ENCODE measurements around the gene MICU1.
A peak's percentile ranks its signal among the peaks of the same experiment; 100 is the strongest.
"Not testable (repeated sequence)": the region's sequence is repeated elsewhere in the genome, so short reads cannot be mapped to it uniquely, and the experiment has no call there.

Gene MICU1

DNA sequence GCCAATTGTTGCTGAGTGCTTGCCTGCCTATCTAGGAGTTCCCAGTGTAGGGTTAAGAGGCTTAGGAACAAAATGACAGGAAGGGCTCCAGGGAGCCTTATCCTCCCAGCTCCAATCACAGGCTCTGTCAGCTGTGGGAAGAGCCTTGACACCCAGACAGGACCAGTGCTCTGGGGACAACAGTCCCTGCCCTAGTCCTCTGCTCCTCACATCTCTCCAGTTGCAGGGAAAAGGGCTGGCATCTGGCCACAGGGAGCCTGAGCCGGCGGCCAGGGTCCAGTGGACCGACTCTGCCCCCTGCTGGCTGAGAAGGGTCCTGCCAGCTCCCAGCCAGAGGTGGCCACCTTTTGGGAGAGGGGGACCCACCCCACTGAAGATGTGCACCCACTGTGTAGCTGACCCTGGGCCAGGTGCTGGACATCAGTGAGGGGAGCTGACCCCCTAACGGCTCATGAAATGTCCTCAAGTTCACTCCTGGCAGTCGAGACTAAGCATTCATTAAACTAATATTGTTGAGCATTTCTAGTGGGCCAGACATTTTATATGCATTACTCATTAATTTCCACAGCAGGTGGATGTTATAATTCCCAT, 288.7 kb downstream of the MICU1 start:
- peak; percentile 59 for DNase-seq

DNA sequence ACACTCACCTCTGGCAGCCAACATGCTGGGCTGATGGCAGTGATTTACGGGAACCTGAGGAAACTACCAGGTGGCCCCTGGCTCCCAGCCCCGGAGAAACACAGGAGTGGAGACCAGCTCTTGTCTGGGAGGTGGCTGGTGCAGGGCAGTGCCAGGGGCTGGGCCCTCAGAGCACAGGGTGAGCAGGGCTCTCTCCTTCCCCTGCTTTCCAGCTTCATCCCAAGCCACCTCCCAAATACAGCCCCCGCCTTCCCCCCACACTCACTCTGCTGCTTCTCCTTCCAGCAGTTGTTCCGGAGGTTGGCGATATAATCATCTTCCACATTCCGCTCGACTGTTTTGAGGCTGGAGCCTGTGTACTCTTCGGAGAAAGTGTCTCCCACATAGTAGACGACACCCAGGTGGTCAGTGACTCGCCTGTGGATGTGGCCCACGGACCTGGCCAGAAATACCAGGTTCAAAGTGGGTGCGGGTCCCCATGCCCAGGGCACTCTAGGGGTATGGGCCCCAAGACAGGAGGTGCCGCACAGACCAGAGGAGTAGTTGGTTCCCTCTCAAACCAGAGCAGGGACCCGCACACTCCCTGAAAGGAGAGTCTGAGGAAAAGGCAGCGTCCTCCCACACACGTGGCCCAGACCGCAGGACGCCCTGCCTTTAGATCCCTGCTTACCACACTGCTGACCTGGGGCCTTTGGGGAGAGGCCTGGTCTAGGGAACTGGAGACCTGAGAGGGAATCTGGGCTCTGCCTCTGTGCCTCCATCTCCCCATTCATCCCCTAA, 289.4 kb downstream of the MICU1 start:
- no peak for DNase-seq

DNA sequence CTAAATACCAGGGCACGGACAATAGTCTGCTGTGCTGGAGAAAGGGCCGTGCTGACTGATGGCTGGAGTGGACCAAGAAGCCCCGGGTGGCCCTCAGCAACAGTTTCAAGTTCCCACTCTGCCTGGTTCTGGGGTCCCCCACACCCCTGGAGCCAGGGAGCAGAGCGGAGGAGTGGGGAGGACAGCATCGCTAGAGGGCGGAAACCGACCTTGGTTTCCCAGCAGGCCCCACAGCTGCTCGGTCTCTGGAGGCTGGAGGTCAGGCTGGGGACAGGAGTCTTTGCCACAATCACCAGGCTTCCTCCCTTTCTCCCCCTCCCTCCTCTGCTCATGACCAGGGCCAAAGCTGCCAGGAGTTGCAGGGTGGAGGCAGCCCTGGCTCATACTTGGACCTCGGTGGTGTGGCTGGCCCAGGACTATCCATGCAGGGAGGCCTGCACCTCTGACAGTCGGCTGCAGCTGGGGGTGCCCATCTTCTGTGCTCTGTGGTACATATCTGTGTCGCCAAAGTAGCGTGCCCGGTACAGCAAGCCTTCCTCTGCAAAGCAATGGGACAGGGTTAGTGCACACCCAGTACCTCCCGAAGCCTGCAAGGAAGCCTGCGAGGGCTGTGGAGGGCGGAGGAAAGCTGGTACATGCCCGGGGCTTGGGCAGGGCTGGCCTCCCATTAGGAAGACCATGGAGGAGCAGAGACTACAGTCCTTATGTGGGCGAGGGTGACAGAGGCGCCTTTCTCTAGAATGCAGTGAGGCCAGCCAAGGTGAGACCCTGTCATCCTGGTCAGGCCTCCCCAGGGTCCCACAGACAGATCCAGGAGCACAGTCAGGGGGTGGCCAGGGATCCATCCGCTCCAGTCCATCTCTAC, 290.3 kb downstream of the MICU1 start:
- DNase-seq, result no peak

DNA sequence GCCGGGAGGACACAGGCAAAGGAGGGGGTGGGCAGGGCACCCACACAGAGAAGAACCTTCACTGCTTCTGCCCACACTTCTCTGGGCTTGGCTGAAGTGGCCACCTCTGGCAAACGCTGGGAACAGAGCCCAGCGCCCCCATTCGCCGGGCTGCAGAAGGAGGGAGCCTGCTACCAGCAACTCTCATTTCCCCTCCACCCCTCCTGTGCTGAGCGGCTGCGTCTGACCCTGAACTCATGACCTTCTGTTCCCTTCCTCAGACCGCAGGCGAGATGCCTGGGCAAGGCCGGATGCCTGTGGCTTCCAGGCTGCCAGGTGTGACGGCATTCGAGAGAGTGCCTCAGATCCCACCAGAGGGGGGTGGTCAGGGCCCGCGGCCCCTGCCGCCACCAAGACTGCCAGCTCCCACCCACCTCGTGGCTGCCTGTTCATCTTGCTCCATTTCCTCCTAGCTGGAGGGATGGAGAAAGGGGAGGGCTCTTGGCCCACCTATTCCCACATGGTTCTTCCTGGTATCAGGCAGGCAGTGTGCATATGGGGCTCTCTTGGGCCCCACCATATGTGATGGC, 291.0 kb downstream of the MICU1 start:
- DNase-seq, result no peak

DNA sequence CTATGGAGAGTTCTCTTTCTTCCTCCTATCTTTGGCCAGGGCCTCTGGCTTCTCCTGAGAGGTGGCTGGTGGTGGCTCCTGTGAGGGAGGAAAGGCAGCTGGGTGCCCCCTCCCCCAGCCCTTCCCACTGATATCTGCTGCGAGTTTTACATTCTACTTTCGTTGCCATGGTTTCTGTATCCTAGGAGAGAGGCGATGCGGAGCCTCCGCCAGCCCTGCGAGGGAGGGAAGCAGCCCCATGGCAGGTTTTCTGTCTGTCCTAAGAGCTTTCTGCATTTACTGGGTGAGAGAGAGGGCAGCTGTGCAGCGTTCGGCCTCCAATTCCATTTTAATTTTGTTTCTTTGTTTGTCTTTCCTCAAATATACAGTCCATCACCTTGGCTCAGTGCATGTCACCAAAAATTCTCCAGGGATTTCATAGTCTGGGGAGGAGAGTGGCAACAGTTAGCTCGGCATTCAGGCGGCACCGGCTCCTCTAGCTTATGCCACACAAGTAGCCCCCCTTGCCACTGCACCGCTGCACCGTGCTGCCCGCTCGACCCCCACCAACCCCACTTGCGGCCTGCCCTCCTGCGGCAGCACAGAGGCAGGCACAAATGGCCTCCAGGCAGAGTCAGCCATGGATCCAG, 291.6 kb downstream of the MICU1 start:
- DNase-seq, result peak; percentile 94

DNA sequence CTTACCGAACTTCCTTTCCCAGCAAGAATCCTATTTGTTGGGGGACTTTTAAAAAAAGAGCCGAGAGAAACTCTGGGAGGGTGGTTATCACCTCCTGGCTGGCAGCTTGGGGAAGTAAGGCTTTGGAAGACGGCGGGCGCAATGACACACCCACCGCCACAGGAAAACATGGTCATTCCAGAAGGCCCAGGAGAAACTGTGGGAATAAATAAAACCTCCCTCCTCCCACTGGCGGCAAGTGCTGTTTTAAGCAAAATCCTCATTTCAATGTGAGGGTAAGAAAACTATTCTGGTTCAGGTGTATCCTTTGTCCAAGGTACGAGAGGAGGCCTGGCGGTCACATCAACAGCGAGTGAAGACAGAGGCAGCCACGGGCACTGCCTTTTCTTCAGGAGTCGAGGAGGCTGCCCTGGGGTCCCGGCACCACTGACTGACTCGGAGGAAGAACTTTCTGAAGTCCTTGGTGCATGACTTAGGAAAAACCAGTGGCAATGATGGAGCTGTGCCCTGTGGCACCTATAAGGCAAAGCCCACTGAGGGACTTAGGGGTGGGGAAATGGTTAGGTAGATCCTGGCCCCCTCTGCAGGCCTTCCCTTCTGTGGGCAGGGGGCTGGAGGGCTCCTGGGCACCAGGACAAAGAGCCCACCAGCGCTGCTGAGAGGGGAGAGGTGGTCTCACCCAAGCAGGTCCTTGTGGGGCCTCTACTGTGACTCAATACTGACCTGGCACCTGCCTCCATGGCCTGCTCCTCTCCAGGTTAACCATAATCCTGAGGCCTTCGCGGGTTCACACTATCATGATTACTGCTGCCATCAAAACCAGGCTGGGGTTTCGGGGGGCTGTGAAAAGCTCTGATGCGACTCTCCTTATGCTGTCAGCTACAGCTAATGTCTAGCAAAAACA, 292.5 kb downstream of the MICU1 start:
- DNase-seq, result no peak

DNA sequence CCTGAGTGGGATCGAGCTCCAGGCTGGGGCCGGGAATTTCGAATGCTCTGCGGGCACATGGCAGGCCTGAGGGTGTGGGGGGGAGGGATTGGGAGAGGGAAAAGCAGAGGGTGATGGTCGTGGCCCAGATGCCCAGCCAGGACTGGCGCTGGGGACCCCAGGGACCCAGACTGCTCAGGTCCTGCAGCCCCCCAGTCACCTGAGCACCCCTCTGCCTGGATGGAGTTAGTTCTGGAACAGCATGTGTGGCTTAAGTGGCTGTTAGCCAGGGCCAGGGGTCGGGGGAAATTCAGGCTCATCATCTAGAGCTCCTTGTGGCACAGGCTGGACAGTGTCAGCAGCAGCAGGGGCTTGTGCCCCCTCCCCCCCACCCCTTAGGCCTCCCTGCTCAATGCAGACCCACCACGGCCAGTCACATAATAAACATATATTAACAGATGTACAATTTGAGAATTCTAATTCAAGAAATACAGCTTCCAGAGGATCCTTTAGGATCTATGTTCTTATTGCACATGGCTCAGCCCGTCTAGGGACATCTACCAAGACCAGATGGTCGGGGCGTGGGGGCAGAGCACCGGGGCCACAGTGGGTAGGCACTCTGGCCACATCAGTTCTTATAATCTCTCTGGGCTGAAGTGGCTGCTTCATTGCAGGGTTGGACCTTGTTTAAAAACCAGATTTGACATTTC, 293.3 kb downstream of the MICU1 start:
- DNase-seq, result no peak

DNA sequence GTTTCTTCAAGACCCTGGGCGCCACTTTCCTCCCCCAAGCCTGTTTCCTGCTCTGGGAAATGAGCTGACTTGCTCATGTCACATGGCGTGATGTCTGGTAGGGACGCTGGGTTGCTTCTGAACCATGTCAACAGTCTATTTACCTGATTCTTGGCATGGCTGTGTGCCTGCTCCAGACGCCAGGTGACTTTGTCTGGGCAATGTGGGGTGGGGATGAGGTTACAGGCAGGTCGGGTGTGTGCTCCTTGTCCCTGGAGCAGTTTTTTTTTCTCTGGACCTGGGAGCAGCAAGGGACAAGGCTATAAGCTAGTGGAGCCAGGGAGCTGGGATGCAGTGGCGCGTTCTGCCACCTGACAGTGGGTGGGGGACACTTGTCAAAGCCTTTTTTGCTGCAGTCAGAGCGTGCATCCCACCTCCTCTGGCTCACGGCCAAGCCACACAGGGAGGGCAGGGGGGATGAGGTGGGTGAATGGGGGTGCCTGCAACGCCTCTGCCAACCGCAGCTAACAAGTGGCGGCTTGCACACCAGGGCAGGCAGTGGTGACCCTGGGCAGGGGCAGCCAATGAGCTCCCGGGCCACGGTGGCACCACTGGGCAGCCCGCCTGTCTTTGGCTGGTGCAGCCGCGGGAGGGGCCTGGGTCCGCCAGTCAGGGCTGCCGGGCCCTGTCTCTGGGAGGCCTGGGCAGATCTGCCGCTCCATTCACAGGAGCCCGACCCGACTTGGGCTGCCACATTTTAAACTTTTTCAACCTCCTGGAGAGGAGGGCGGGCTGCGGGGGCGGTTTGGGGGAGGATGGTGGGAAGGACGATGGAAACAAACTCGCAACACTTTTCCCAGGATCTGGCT, 294.1 kb downstream of the MICU1 start:
- peak; percentile 98 for DNase-seq

DNA sequence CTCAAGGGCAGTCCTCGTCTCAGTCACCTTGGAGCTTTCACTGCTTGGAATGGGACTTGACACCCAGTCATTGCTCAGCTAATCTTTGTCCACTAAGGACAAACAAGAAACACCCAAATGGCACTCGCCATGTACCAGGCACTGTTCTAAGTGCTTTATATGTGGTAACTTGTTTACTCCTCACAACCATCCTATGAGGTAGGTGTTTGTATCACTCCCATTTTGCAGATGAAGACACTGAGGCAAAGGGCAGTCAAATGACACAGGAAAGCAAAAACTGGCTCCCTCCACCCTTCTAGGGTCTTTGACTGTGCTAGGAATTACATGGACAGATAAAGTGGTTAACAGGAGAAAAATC, 295.8 kb downstream of the MICU1 start:
- DNase-seq, result no peak

DNA sequence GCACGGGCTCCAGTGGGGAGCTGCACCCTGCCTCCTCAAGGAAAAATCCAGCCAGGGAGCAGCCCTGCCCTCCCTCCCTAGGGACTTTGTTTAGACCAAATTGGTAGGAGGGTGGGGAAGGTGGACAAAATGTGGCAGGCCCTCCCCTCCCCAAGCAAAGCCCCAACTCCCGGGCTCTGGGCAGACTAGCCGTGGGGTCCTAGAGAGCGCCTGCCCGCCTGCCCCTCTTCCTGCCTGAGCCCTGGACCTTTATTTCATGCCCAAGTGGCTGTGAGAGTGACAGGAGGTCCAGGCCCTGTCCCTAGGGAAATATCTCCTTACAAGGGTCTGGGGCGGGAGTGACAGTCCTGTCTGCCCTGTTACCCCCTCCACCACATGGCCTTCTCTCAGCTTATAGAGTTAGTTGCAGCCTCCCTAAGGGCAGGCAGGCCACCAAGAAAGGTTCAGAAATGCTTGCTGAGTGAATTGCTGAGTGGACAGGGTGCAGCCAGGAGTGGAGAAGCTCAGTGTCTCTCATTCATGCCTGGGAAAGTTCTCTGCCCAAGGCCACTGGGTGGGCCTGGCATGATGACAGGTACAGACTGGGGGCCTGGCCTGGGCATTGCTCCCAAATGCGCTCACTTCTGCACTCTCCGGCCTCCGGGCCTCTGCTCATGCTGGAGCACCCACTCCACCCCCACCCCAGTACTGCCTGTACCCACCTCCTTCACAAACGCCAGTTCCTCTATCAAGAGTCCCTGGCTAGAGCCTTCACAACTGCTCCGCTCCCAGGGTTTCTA, 296.4 kb downstream of the MICU1 start:
- no peak for DNase-seq

DNA sequence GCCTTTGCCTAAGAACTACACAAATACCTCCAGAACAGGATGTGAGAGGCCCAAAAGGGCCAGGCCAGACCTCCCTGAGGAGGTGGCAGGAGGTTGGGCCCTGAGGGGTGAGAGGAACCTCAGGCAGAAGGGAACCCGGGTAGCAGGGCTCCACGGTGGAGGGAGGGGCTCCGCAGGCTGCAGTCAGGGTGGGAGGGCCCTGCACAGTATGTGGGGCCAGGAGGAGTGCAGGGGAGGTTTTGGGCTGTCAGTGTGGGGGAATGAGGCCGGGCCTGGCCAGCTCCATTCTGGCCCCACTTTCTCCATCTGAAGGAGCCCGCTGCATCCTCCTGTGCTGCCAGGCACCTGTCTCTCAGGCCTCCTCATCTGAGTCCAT, 297.1 kb downstream of the MICU1 start:
- no peak for DNase-seq

DNA sequence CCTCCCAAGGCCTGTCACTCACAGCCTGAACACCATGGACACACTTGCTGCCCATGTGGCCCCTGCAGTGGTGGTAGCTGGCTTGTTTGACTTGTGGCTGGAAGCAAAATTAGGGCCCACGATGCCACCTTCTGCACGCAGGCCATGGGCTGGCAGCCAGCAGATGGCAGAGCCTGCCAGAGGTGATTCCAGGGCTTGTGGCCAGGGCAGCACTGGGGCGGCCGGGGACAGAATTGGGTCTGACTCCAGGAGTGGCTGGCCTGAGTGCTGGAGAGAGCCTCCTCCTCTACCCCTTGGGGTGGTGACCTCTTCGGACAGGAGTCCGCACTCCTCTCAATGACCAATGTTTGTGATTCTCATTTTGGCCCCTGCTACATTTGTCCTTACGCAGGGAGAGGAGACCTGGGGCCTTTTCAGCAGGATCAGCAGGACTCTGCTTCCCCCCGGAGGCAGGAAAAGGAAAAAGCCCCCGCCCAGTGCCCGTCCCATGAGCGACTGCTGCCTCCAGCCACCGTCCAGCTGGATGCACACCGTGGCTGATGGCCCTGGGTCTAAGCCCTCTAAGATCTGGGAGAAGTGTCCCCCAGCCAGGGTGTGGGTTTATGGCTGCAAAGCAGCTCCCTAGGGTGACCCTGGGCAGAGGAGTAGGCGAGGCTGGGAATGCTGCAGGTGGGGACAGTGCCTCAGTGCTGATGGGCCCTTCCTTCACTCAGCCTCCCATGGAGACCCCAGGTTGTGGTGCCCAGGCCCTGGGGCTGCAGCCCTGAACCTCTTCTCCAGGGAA, 297.6 kb downstream of the MICU1 start:
- DNase-seq, result peak; percentile 29

DNA sequence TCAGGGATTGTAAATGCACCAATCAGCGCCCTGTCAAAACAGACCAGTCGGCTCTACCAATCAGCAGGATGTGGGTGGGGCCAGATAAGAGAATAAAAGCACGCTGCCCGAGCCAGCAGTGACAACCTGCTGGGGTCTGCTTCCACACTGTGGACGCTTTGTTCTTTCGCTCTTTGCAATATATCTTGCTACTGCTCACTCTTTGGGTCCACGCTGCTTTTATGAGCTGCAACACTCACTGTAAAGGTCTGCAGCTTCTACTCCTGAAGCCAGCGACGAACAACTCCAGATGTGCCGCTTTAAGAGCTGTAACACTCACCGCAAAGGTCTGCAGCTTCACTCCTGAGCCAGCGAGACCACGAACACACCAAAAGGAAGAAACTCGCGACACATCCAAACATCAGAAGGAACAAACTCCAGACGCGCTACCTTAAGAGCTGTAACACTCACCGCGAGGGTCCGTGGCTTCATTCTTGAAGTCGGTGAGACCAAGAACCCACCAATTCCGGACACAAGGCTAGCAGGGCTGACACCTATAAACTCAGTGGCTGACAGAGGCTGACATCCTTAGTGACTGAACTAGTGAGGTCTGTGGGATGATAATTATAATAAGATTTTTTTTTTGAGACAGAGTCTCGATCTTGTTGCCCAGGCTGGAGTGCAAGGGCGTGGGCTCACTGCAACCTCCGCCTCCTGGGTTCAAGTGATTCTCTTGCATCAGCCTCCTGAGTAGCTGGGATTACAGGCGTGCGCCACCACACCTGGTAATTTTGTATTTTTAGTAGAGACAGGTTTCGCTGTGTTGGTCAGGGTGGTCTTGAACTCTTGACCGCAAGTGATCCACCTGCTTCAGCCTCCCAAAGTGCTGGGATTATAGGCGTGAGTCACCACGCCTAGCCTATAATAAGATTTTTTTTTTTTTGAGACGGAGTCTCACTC, 298.9 kb downstream of the MICU1 start:
- DNase-seq, result not testable (repeated sequence)

DNA sequence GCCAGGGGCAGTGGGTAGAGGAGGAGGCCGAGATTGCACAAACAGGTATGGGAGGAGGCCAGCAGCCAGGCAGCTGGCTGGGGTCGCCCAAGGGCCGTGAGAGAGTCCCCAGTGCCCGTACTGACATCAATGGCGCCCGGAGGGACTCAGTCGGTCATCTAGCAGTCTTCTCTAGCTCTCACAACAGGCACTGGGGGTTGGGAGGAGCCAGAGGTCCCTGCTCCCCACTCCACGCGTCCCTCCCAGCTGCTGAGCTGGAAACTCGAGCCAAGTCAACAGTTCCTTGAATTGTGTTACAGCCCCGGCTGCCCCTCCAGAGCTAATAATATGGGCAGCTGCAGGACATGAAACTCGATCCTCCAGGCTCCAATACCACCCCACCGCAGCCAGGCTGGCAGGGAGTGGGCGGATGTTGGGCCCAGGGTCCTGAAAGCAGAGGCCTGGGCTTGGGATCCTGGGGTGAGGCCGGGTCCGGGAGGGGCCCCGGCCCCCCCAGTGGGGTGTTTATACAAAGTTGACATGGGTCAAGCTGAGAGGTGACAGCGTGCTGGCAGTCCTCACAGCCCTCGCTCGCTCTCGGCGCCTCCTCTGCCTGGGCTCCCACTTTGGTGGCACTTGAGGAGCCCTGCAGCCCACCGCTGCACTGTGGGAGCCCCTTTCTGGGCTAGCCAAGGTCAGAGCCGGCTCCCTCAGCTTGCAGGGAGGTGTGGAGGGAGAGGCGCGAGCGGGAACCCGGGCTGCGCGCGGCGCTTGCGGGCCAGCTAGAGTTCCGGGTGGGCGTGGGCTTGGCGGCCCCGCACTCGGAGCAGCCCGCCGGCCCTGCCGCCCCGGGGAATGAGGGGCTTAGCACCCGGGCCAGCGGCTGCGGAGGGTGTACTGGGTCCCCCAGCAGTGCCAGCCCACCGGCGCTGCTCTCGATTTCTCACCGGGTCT, 300.4 kb downstream of the MICU1 start:
- DNase-seq, result not testable (repeated sequence)

DNA sequence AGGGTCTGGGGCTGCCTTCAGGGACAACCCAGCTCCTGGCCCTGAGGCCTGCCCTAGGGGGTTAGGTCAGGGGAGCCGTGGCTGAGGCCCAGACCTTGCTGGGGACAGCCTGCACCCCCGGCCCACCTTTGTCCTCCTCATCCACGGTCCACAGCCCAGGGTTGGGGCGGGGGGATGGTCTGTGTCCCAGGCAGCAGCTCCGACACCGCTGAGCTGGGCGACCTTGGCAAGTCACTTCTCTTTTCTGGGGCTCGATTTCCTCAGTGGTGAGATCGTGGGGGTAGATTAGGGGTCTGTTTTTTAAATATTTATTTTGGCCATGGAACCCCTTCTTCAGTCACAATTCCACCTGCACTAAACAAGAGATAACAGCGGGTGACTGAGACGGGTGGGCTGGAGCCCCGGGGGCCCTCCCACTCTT, 302.1 kb downstream of the MICU1 start:
- no peak for DNase-seq

DNA sequence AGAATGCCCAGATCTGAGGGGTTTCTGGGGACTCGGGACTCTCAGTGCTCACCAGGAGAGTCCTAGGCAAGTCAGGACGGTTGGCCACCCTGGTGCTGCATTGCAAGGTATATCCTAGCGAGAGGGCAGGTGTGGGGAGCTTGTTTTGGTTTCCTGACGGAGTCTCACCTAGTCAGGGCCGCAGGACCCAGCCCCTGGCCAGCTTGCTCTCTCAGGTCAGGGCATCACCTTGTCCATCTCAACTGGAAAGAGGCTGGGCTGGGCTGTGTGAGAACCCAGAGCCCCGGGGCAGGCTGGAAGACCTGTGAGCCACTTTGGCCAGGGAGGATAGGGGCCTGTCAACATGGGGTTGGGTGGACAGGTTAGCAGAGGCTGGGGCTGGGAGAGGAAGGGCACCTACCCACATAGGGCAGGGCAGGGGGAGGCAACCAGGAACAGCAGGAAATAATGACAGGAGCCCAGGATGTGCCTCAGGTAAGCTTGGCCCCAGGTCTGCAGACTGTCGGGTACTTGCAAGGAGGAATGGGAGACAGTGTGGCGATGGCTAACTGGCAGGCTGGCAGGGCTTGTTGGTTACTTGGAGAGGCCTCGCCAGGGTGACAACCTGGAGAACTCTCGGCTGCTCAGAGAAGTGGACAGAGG, 302.6 kb downstream of the MICU1 start:
- no peak for DNase-seq

Data from NCI-H1436 (cell line).